HepG2 (cell line): ENCODE results near the gene PTTG1IP2. TPM values are rescaled to one million over a fixed set of nuclear protein-coding genes. Genes with fewer than 3 reads are reported as not detected.

Source experiments
- ATAC-seq: fragments of 200-7000 bp; cut with Tn5 transposase; 3 replicates; pipeline ENCODE4 v1.9.1; 2020; ENCODE audit warnings: mild to moderate bottlenecking, moderate library complexity
- BruUV-seq: library from RNA; stranded (reverse); fragments of 400-500 nt; replicated peaks from 2 replicates; lab custom pipeline; 2021; lab: Mats Ljungman, UMichigan
- CTCF ChIA-PET: fragments of 300-600 bp; formaldehyde crosslinking; extraction: SDS; loops from one replicate; lab custom pipeline; 2021; ENCODE audit warnings: low total read pairs, inconsistent platforms, low intra/inter-chr PET ratio; lab: Yijun Ruan, JAX
- POLR2A ChIA-PET: fragments of 350-600 bp; sonication (Branson Sonifier 250); formaldehyde crosslinking; loops from one replicate; lab custom pipeline; 2020; ENCODE audit warnings: antibody characterized with exemption, inconsistent platforms; lab: Yijun Ruan, JAX
- DNase-seq: peaks from one replicate; pipeline ENCODE4 v3.0.0-alpha.2; 2015; ENCODE audit warnings: low spot score
- FAIRE-seq: peaks from 3 replicates; lab custom pipeline; 2011; peaks lifted over from hg19 to GRCh38; lab: Jason Lieb, UNC
- H2AFZ ChIP-seq: one replicate; pipeline ENCODE4 v1.6.1; 2011; ENCODE audit warnings: low read length, inconsistent platforms
- H3K27ac ChIP-seq: fragments of 300-600 bp; 3 replicates; pipeline ENCODE4 v1.8.0; 2011; ENCODE audit warnings: mixed run types, mild to moderate bottlenecking, mixed read lengths, low read length, inconsistent platforms; ENCODE audit not compliant: insufficient read depth; ENCODE audit errors: extremely low read length
- H3K27me3 ChIP-seq, 2 experiments: fragments of 200-600 bp in 1 of 2; 2 replicates in 1 of 2; 3 replicates in 1 of 2; pipeline versions ENCODE4 v1.6.0 to v1.8.0; 2011; ENCODE audit warnings: low read length in 2 of 2, mild to moderate bottlenecking in 2 of 2, moderate library complexity in 2 of 2, inconsistent platforms in 1 of 2; ENCODE audit not compliant: insufficient read depth in 2 of 2, control insufficient read depth in 1 of 2
- H3K36me3 ChIP-seq, 2 experiments: fragments of 200-600 bp in 1 of 2; replicated peaks in 1 of 2; 2 replicates in 1 of 2; 3 replicates in 1 of 2; pipeline versions ENCODE4 v1.5.1 to v1.8.0; 2011; ENCODE audit warnings: low read length in 2 of 2, inconsistent platforms in 1 of 2; ENCODE audit not compliant: insufficient read depth in 2 of 2, control insufficient read depth in 1 of 2
- H3K4me1 ChIP-seq: 2 replicates; pipeline ENCODE4 v1.5.1; 2012; ENCODE audit warnings: low read length, inconsistent platforms; ENCODE audit not compliant: insufficient read depth
- H3K4me2 ChIP-seq: 2 replicates; pipeline ENCODE4 v1.6.0; 2011; ENCODE audit warnings: low read depth, low read length, inconsistent platforms
- H3K4me3 ChIP-seq, 3 experiments: fragments of 200-600 bp in 1 of 3; sonication (generic), shearing (Covaris generic) in 1 of 3; replicated peaks in 1 of 3; 2 replicates each; pipeline ENCODE4 v1.5.1; 2011 to 2016; ENCODE audit warnings: low read length in 3 of 3, inconsistent platforms in 2 of 3, low read depth in 2 of 3, mild to moderate bottlenecking in 2 of 3, control low read depth in 1 of 3, mixed read lengths in 1 of 3; ENCODE audit not compliant: insufficient read depth in 1 of 3
- H3K79me2 ChIP-seq: one replicate; pipeline ENCODE4 v1.6.1; 2011; ENCODE audit warnings: low read length, inconsistent platforms; ENCODE audit not compliant: insufficient read depth
- H3K9ac ChIP-seq: 2 replicates; pipeline ENCODE4 v1.6.0; 2011; ENCODE audit warnings: mild to moderate bottlenecking, low read depth, low read length, inconsistent platforms; ENCODE audit not compliant: insufficient read depth
- H3K9me3 ChIP-seq: 2 replicates; pipeline ENCODE4 v1.5.1; 2012; ENCODE audit warnings: mild to moderate bottlenecking, low read length
- H4K20me1 ChIP-seq: 2 replicates; pipeline ENCODE4 v1.6.0; 2011; ENCODE audit warnings: inconsistent platforms, mild to moderate bottlenecking, low read length, moderate library complexity; ENCODE audit not compliant: insufficient read depth
- AKAP8 ChIP-seq: sonication (generic); formaldehyde crosslinking; IDR thresholded peaks from 2 replicates; pipeline ENCODE4 v1.5.1; 2020; ENCODE audit warnings: mild to moderate bottlenecking, missing genetic modification reagents
- FOXA3 ChIP-seq: IDR thresholded peaks from 2 replicates; pipeline ENCODE4 v1.6.1; 2016; ENCODE audit warnings: missing genetic modification reagents, missing compliant biosample characterization
- FOXC1 ChIP-seq: sonication (generic); formaldehyde crosslinking; IDR thresholded peaks from 2 replicates; pipeline ENCODE4 v1.8.0; 2022; ENCODE audit warnings: mild to moderate bottlenecking, missing genetic modification reagents, borderline replicate concordance
- KDM1A ChIP-seq: IDR thresholded peaks from 2 replicates; pipeline ENCODE4 v1.6.1; 2016; ENCODE audit warnings: missing compliant biosample characterization
- ZNF225 ChIP-seq: sonication (generic); formaldehyde crosslinking; IDR thresholded peaks from 2 replicates; pipeline ENCODE4 v1.4.0; 2020; ENCODE audit warnings: mild to moderate bottlenecking, missing genetic modification reagents
- ZNF652 ChIP-seq: IDR thresholded peaks from 2 replicates; pipeline ENCODE4 v1.6.1; 2016; ENCODE audit warnings: low read depth, borderline replicate concordance
- ZNF660 ChIP-seq: sonication (generic); formaldehyde crosslinking; IDR thresholded peaks from 2 replicates; pipeline ENCODE4 v1.5.1; 2020; ENCODE audit warnings: mild to moderate bottlenecking, low read depth, missing genetic modification reagents, borderline replicate concordance
- ZNF761 ChIP-seq: sonication (generic); formaldehyde crosslinking; conservative IDR thresholded peaks from 2 replicates; pipeline ENCODE4 v1.4.0; 2020; ENCODE audit warnings: mild to moderate bottlenecking, missing genetic modification reagents
- ZNF776 ChIP-seq: sonication (generic); formaldehyde crosslinking; IDR thresholded peaks from 2 replicates; pipeline ENCODE4 v1.4.0; 2020; ENCODE audit warnings: mild to moderate bottlenecking, missing genetic modification reagents
- WGBS: methylation state at CpG from one replicate; pipeline ENCODE4 v1.1.6; 2017; ENCODE audit warnings: low lambda C conversion rate; 5-methylcytosine and 5-hydroxymethylcytosine counted together
- in situ Hi-C: cut with HindIII; loops from 2 replicates; pipeline ENCODE4 v1.10.0; 2017; ENCODE audit warnings: low pct_unique_long_range_greater_than_20kb; ENCODE audit not compliant: extremely low pct_ligation_motif_present
- intact Hi-C: fragments of 100-400 bp; cut with micrococcal nuclease; formaldehyde crosslinking; loops from one replicate; pipeline ENCODE4 v1.10.0; 2022; ENCODE audit not compliant: unreplicated experiment
- polyA plus RNA-seq, 8 experiments: library from polyadenylated mRNA; depleted of rRNA in 3 of 8; stranded (reverse) in 7 of 8; unstranded in 1 of 8; fragments of >200 nt; fragmentation: Illumina TruSeq in 4 of 8; extraction: Trizol in 4 of 8; gene quantifications; 2 replicates each; pipeline versions ENCODE4 v1.2.1 to v1.2.3, GENCODE V29; 2011 to 2016; ENCODE audit warnings: low read depth in 4 of 8, missing spikeins in 1 of 8, mixed read lengths in 1 of 8; ENCODE audit not compliant: insufficient read depth in 1 of 8
- total RNA-seq, 5 experiments: library from RNA; depleted of rRNA; stranded (reverse); fragments of >200 nt; fragmentation: Illumina TruSeq; extraction: Trizol; gene quantifications; 2 replicates each; pipeline ENCODE4 v1.2.3, GENCODE V29; 2016; ENCODE audit warnings: low read depth in 1 of 5
- TF ChIP-seq, protein P1 (sequence below): sonication (generic); formaldehyde crosslinking; IDR thresholded peaks from 2 replicates; pipeline ENCODE4 v1.4.0; 2020; ENCODE audit warnings: missing genetic modification reagents
- TF ChIP-seq, protein P2 (sequence below): IDR thresholded peaks from 2 replicates; pipeline ENCODE4 v1.6.1; 2016; ENCODE audit warnings: missing genetic modification reagents, missing compliant biosample characterization
- TF ChIP-seq, protein P3 (sequence below): sonication (generic); formaldehyde crosslinking; IDR thresholded peaks from 2 replicates; pipeline ENCODE4 v1.4.0; 2020; ENCODE audit warnings: missing genetic modification reagents, mild to moderate bottlenecking, borderline replicate concordance
- TF ChIP-seq, protein P4 (sequence below): sonication (generic); formaldehyde crosslinking; IDR thresholded peaks from 2 replicates; pipeline ENCODE4 v1.5.1; 2020; ENCODE audit warnings: mild to moderate bottlenecking, missing genetic modification reagents, borderline replicate concordance

PTTG1IP2 gene
- total and polyA plus RNA-seq, 2 of the 13 experiments (the other 11 are each of a cell fraction or from before 2014, with no cell fraction given): not detected

DNA sequence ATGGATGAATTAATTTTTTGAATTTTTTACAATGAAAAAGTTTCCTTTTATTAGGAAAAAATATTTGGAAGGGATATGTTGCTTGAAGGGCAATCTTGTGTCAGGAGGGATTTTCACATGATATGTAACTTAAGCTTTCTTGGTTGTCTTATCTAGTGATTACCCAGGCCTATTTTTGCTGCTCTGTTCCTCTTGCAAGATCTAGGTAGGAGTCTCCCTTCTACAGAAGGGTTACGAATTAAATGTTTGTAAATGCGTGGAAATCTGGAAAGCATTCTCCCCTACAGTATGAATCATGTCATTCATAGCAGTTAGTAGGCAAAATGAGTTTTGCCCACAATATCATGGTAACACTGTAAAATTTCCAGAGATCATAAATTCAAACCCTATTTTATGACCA, 69.0 kb downstream of the PTTG1IP2 start (continued):
- TF ChIP-seq, protein P1, sequence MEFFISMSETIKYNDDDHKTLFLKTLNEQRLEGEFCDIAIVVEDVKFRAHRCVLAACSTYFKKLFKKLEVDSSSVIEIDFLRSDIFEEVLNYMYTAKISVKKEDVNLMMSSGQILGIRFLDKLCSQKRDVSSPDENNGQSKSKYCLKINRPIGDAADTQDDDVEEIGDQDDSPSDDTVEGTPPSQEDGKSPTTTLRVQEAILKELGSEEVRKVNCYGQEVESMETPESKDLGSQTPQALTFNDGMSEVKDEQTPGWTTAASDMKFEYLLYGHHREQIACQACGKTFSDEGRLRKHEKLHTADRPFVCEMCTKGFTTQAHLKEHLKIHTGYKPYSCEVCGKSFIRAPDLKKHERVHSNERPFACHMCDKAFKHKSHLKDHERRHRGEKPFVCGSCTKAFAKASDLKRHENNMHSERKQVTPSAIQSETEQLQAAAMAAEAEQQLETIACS (CRISPR knock-in tag): no peak
- TF ChIP-seq ZNF652 (CRISPR knock-in tag) (no peak), AKAP8 (CRISPR knock-in tag) (no peak)
- TF ChIP-seq, protein P2, sequence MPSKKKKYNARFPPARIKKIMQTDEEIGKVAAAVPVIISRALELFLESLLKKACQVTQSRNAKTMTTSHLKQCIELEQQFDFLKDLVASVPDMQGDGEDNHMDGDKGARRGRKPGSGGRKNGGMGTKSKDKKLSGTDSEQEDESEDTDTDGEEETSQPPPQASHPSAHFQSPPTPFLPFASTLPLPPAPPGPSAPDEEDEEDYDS (CRISPR knock-in tag): no peak
- TF ChIP-seq, all 625 proteins: peak for 0

DNA sequence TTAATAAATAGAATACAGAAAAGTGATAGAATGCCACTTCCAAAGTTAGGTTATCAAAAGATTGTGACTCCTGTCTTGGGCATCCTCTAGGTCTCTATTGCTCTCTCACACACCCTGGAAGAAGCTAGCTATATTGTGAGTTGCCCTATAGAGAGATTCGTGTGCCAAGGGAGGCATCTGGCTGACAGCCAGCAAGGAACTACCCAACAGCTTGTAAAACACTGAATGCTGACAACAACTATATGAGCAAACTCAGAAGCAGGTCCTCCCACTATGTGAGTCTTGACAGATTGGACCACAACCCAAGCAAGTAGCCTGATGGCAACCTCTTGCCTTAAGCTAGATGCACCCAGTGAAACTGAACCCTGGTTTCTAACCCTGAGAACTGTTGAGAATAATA, 71.0 kb downstream of the PTTG1IP2 start:
- WGBS: 0% methylated on average over 1 of the region's 1 CpG
- ATAC-seq (no peak), FAIRE-seq (no peak), DNase-seq (no peak)
- Histone ChIP-seq H3K9me3 (no peaks in the 10 kb centered on the region), H3K4me1 (no peaks in the 10 kb centered on the region), H4K20me1 (no peaks in the 10 kb centered on the region), H3K27ac (no peak overlapping the region), H2AFZ (no peak overlapping the region), H3K9ac (no peak overlapping the region), H3K36me3 (no peaks in the 10 kb centered on the region), H3K4me3 (no peak overlapping the region), H3K4me2 (no peak overlapping the region), H3K79me2 (no peaks in the 10 kb centered on the region), H3K27me3 (no peaks in the 10 kb centered on the region)
- ChIA-PET CTCF (no interaction called here), POLR2A (no interaction called here)
- no TSS peak for BruUV-seq
- in situ Hi-C loops (no loop called here), intact Hi-C loops (no loop called here)
- TF ChIP-seq KDM1A (CRISPR knock-in tag) (no peak), ZNF225 (CRISPR knock-in tag) (no peak), ZNF776 (CRISPR knock-in tag) (no peak), ZNF761 (no peak), FOXC1 (CRISPR knock-in tag) (no peak), ZNF660 (CRISPR knock-in tag) (no peak), FOXA3 (CRISPR knock-in tag) (no peak)
- TF ChIP-seq, protein P3, sequence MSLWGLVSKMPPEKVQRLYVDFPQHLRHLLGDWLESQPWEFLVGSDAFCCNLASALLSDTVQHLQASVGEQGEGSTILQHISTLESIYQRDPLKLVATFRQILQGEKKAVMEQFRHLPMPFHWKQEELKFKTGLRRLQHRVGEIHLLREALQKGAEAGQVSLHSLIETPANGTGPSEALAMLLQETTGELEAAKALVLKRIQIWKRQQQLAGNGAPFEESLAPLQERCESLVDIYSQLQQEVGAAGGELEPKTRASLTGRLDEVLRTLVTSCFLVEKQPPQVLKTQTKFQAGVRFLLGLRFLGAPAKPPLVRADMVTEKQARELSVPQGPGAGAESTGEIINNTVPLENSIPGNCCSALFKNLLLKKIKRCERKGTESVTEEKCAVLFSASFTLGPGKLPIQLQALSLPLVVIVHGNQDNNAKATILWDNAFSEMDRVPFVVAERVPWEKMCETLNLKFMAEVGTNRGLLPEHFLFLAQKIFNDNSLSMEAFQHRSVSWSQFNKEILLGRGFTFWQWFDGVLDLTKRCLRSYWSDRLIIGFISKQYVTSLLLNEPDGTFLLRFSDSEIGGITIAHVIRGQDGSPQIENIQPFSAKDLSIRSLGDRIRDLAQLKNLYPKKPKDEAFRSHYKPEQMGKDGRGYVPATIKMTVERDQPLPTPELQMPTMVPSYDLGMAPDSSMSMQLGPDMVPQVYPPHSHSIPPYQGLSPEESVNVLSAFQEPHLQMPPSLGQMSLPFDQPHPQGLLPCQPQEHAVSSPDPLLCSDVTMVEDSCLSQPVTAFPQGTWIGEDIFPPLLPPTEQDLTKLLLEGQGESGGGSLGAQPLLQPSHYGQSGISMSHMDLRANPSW: no peak
- TF ChIP-seq, protein P4, sequence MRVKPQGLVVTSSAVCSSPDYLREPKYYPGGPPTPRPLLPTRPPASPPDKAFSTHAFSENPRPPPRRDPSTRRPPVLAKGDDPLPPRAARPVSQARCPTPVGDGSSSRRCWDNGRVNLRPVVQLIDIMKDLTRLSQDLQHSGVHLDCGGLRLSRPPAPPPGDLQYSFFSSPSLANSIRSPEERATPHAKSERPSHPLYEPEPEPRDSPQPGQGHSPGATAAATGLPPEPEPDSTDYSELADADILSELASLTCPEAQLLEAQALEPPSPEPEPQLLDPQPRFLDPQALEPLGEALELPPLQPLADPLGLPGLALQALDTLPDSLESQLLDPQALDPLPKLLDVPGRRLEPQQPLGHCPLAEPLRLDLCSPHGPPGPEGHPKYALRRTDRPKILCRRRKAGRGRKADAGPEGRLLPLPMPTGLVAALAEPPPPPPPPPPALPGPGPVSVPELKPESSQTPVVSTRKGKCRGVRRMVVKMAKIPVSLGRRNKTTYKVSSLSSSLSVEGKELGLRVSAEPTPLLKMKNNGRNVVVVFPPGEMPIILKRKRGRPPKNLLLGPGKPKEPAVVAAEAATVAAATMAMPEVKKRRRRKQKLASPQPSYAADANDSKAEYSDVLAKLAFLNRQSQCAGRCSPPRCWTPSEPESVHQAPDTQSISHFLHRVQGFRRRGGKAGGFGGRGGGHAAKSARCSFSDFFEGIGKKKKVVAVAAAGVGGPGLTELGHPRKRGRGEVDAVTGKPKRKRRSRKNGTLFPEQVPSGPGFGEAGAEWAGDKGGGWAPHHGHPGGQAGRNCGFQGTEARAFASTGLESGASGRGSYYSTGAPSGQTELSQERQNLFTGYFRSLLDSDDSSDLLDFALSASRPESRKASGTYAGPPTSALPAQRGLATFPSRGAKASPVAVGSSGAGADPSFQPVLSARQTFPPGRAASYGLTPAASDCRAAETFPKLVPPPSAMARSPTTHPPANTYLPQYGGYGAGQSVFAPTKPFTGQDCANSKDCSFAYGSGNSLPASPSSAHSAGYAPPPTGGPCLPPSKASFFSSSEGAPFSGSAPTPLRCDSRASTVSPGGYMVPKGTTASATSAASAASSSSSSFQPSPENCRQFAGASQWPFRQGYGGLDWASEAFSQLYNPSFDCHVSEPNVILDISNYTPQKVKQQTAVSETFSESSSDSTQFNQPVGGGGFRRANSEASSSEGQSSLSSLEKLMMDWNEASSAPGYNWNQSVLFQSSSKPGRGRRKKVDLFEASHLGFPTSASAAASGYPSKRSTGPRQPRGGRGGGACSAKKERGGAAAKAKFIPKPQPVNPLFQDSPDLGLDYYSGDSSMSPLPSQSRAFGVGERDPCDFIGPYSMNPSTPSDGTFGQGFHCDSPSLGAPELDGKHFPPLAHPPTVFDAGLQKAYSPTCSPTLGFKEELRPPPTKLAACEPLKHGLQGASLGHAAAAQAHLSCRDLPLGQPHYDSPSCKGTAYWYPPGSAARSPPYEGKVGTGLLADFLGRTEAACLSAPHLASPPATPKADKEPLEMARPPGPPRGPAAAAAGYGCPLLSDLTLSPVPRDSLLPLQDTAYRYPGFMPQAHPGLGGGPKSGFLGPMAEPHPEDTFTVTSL: no peak
